Renal cortex interstitium (tissue), 11 donors: ENCODE data around the gene ADGRE3. TPM values are rescaled to one million over a fixed set of nuclear protein-coding genes. Genes with fewer than 3 reads are reported as not detected.
"Not testable (repeated sequence)": the region's sequence is repeated elsewhere in the genome, so short reads cannot be mapped to it uniquely, and the experiment has no call there.

ENCODE experiments used
- DNase-seq, 11 donors: peaks; one replicate each; pipeline ENCODE4 v3.0.0-alpha.2; 2013; ENCODE audit warnings: low read depth in 9 of 11, low spot score in 4 of 11; ENCODE audit errors: extremely low read depth in 1 of 11
- polyA plus RNA-seq, 3 donors: library from polyadenylated mRNA; unstranded; fragments of 120-200 nt; gene quantifications; one replicate each; pipeline ENCODE4 v1.2.1, GENCODE V29; 2013; ENCODE audit not compliant: insufficient read length in 3 of 3

ADGRE3 gene
- polyA plus RNA-seq, 3 donors = 0.16 to 0.23 (median 0.19) TPM

GRCh38 chr19:14612657-14613056, 62.0 kb downstream of the ADGRE3 start:
- DNase-seq = no peak

- DNase-seq = not testable (repeated sequence)
These were observed 62.4 kb downstream of the ADGRE3 start for GRCh38 chr19:14612242-14612641.

DNA sequence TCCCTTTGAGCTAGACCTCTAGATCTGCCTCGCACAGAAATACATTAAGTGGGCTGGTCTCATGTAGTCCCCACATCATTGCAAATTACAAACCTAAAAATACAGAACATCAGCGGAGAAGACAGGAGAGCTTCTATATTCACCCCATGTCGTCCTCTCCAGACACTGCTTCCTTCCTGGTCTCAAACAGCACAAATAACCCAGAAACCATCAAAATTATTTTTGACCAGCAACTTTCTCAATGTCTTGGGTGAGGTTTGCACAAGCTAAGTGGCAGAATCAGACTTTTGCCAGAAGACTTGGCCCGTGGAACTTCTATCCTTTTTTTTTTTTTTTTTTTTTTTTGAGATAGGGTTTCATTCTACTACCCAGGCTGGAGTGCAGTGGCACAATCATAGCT, 63.6 kb downstream of the ADGRE3 start:
- DNase-seq = no peak

- DNase-seq = no peak
These were observed 68.0 kb downstream of the ADGRE3 start for GRCh38 chr19:14606627-14607026.

GRCh38 chr19:14603990-14604387, 70.7 kb downstream of the ADGRE3 start:
- no peak for DNase-seq

- no peak for DNase-seq
These were observed 75.0 kb downstream of the ADGRE3 start for GRCh38 chr19:14599548-14600147.

- no peak for DNase-seq
These were observed 79.1 kb downstream of the ADGRE3 start for GRCh38 chr19:14595558-14595957.

GRCh38 chr19:14589433-14589832, 85.2 kb downstream of the ADGRE3 start:
- not testable (repeated sequence) for DNase-seq

GRCh38 chr19:14585187-14585586, 89.5 kb downstream of the ADGRE3 start:
- not testable (repeated sequence) for DNase-seq

DNA sequence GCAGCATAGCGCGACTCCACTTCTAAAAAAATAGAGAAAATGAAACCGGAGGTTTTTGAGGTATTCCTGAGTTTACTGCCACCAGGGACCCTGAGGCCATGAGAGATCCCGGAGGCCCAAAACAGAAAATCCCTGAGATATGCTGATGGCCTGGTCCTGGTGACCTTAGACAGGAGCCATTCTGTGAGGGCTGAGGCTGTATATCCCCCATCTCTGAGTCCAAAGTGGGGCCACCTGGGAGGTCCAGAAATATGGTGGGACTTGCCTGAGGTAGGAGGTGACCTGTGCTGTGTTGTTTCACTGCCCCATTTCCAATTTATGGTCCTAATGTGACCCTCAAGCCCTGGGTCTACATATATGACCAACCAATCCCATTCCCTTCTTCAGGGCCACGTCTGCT, 90.3 kb downstream of the ADGRE3 start:
- DNase-seq = not testable (repeated sequence)

DNA sequence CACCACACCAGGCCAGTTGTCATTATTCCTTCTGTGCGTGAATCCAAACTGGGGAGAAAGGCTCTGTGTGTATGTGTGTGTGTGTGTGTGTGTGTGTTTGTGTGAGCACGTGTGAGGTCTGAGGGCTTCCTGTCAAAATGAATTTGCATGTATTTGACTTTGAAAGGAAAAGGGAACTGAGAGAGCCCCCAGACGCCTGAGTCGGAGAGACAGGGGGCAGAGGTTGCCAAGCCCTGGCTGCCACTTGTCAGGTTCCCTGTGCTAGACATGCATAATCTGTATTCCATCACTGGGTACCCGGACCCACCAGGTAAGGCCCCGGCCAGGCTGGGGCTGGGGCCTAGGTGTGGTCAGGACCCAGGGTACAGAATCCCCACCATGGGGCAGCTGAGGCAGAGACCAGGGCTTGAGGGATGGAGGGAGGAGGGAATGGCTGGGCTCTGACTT, 91.7 kb downstream of the ADGRE3 start, which contains the start of gene CLEC17A:
Gene CLEC17A, plus strand, starts transcription at position 191 of the 447 bp plus-strand sequence. Its CDS starts 77 bp downstream, at position 268.
- DNase-seq = no peak

DNA sequence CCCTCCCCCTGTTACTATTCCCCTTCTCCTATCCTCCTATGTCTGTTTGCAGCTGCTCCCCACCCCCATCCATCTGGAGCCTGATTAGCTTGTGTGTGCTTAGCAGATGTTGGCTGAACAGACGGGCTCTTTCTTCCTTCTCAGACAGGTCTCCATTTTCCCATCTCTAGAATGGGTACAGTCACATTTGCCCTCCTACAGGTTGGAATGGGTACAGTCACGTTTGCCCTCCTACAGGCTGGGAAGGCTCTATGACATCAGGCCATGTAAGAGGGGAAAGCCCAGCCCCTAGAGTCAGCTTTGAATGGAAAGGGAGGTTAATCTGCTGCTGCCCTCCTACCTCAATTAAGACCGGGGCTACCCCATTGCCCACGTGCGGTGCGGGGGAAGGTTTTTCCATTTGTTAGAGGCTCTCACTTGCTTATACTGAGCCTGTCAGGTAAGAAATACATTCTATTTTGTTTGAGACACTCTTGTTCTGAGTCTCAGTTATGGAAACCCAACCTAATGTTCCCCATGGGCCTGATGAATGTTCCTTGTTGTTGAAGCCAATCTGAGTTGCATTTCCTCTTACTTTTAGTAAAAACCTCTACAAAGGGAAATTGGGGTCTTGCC, 93.9 kb downstream of the ADGRE3 start:
- DNase-seq = no peak

DNA sequence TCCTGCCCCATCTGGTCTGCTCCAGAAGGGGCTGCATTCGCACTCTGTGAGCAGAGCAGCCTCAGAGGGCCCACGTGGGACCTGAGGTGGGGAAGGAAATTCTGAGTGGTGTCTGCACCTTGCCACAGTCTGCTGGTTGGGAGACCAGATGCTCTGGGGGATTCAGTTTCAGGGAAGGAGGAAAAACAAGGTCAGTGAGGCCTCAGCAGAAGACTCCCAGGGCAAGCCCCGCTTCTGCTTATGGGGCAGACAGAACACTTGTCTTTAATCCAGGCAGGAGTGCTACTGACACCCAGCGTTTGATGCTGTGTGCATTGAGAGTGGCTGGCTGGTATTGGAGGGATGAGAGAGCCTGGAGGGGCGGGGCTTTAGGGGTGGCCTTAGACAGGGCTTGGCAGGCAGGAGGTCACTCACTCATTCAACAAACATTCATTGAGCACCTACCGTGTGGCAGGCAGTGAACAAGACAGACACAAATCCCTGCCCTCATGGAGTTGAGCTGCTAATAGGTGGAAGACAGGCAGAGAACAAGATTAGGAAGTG, 96.7 kb downstream of the ADGRE3 start:
- DNase-seq = no peak

GRCh38 chr19:14577264-14577663, 97.4 kb downstream of the ADGRE3 start:
- no peak for DNase-seq

GRCh38 chr19:14576363-14576762, 98.3 kb downstream of the ADGRE3 start:
- no peak for DNase-seq

DNA sequence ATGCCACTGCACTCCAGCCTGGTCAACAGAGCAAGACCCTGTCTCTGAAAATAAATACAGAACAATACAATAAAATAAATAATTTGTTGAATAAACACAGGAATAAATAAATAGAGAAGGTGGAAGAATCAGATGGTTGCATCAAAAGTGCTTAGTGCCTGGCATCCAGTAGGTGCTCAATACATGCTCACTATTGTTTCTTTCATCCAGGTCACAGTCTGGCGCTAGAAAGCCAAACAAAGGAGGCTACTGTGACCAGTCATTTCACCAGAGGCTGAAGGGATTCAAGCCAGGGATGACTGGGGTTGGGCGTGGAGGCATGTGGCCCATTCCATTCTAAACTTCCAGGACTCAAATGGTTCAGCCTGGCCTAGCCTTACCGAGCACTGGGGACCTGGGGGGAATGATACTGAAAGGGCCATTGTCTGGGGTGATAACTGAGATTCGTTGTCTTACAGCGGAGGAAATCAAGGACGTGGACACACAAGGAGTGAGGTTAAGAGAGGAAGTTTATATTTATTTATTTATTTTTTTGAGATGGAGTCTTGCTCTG, 99.1 kb downstream of the ADGRE3 start:
- no peak for DNase-seq

DNA sequence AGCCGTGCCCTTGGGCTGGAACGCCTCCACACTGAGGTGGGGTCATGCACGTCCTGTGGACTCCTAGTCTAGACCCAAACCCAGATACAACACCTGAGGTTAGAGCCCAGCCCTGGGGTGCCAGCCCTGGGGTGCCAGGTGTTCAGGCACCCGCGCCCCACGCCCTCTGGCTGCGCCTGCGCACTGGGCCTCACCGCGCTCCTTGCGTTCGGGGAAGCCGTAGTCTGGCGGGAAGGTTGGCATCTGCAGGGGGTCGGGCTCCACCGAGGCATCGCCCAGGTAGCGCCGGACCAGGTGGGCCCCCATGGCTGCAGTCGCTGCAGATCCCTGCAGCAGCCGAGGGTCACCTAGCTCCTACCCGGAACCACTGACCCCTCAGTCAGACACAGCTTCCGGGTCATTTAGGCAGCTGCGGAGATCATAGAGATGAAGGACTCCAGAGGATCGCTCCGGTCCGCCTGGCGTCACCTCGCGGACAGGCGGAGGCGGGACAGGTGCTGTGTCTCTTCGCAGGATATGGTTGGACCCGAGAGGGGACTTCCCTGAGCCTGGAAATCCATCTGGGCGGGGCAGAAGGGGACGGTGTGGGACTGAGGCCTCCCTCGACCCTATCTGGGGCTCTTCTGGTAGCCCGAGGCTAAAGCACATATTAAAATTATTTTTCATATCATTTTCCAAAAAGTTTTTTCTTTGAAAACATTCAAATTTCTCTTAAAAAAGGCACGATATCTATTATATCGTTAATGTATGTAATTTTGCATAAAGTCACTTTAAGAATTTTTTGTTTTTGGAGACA, 102.8 kb downstream of the ADGRE3 start, which contains the start of gene NDUFB7:
Gene NDUFB7, minus strand, starts transcription at position 372 of the 796 bp plus-strand sequence. Its CDS starts 66 bp downstream, at position 306.
- DNase-seq = peak; percentile 74 to 92 (median 85)

DNA sequence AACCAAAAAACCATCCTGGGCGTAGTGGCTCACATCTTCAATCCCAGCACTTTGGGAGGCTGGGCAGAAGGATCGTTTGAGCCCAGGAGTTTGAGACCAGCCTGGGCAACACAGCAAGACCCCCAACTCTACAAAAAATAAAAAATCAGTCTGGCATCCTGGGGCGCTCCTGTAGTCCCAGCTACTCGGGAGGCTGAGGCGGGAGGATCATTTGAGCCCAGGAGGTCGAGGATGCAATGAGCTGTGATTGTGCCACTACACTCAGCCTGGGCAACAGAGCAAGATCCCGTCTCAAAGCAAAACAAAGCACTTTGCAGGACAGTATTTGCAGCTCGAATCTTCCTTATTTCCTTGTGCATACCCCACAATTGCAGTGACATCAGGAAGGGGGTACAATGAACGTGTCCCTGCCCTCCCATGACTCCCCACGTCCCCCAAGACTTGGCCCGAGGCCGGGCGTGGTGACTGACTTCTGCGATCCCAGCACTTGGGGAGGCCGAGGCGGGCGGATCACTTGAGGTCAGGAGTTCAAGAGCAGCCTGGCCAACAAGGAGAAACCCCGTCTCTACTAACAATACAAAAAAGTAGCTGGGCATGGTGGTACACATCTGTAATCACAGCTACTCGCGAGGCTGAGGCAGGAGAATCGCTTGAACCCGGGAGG, 103.6 kb downstream of the ADGRE3 start:
- no peak for DNase-seq
